ENCODE measurements around the gene HMGN1. TPM values are rescaled to one million over a fixed set of nuclear protein-coding genes. Genes with fewer than 3 reads are reported as not detected.

Gene HMGN1
- total and polyA plus RNA-seq, 2 experiments from 2014 or later, result 282 to 371 TPM

- no peaks in the 10 kb centered on the region for H4K20me1 ChIP-seq (ENCODE audit: insufficient read depth, poor library complexity, severe bottlenecking)
- H3K9me2 ChIP-seq (replicated peaks; ENCODE audit: insufficient read depth), result no peaks in the 10 kb centered on the region
- WGBS (ENCODE audit: low lambda C conversion rate, missing lambda C conversion rate), result 86% methylated on average over 7 of the region's 7 CpGs
- TF ChIP-seq, protein P1, sequence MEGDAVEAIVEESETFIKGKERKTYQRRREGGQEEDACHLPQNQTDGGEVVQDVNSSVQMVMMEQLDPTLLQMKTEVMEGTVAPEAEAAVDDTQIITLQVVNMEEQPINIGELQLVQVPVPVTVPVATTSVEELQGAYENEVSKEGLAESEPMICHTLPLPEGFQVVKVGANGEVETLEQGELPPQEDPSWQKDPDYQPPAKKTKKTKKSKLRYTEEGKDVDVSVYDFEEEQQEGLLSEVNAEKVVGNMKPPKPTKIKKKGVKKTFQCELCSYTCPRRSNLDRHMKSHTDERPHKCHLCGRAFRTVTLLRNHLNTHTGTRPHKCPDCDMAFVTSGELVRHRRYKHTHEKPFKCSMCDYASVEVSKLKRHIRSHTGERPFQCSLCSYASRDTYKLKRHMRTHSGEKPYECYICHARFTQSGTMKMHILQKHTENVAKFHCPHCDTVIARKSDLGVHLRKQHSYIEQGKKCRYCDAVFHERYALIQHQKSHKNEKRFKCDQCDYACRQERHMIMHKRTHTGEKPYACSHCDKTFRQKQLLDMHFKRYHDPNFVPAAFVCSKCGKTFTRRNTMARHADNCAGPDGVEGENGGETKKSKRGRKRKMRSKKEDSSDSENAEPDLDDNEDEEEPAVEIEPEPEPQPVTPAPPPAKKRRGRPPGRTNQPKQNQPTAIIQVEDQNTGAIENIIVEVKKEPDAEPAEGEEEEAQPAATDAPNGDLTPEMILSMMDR (IDR thresholded peaks at IDR 0.05; ENCODE audit: poor library complexity), result no peak
- TF ChIP-seq EZH2 (IDR thresholded peaks at IDR 0.05; ENCODE audit: borderline replicate concordance) (no peak), EZH2phosphoT487 (IDR thresholded peaks at IDR 0.05; ENCODE audit: low read depth, severe bottlenecking, unreplicated experiment) (no peak)
- no peak overlapping the region for H3K4me2 ChIP-seq
- H3K4me3 ChIP-seq, result no peak overlapping the region
- peaks cover under 1% of the 10 kb centered on the region for H3K4me1 ChIP-seq (ENCODE audit: insufficient read depth)
- no peak overlapping the region for H2AFZ ChIP-seq
- DNase-seq (ENCODE audit: low spot score), result no peak
- no peaks in the 10 kb centered on the region for H3K36me3 ChIP-seq (replicated peaks; ENCODE audit: insufficient read depth, low read depth)
- no peaks in the 10 kb centered on the region for H3K27me3 ChIP-seq
- H3K27ac ChIP-seq, result no peak overlapping the region
- H3K79me2 ChIP-seq, result no peaks in the 10 kb centered on the region
- no peaks in the 10 kb centered on the region for H3K9me3 ChIP-seq (ENCODE audit: low read depth)
These were observed 22.1 kb downstream of the HMGN1 start for GRCh38 chr21:39326607-39327307.

DNA sequence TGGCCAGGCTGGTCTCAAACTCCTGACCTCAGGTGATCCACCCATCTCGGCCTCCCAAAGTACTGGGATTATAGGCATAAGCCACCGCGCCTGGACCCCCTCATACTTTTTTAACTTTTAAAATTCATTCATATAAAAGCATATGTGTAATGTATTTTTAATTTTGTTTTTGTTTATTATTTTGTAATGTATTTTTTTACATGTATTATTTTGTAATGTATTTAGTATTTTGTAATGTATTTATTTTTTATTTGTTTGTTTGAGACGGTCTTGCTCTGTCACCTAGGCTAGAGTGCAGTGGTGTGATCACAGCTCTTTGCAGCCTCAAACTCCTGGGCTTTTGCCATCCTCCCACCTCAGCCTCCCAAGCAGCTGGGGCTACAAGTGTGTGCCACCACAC lies 23.4 kb downstream of the HMGN1 start:
- no peaks in the 10 kb centered on the region for H3K79me2 ChIP-seq
- H3K4me2 ChIP-seq, result no peak overlapping the region
- no peak overlapping the region for H2AFZ ChIP-seq
- no peak overlapping the region for H3K4me3 ChIP-seq
- no peaks in the 10 kb centered on the region for H4K20me1 ChIP-seq (ENCODE audit: insufficient read depth, poor library complexity, severe bottlenecking)
- no peaks in the 10 kb centered on the region for H3K36me3 ChIP-seq (replicated peaks; ENCODE audit: insufficient read depth, low read depth)
- no peak overlapping the region for H3K27ac ChIP-seq
- no peaks in the 10 kb centered on the region for H3K4me1 ChIP-seq (ENCODE audit: insufficient read depth)
- WGBS (ENCODE audit: low lambda C conversion rate, missing lambda C conversion rate), result 94% methylated on average over 4 of the region's 4 CpGs
- H3K9me3 ChIP-seq (ENCODE audit: low read depth), result no peaks in the 10 kb centered on the region
- no peak for DNase-seq (ENCODE audit: low spot score)
- no peaks in the 10 kb centered on the region for H3K9me2 ChIP-seq (replicated peaks; ENCODE audit: insufficient read depth)
- H3K27me3 ChIP-seq, result no peaks in the 10 kb centered on the region
- TF ChIP-seq EZH2 (IDR thresholded peaks at IDR 0.05; ENCODE audit: borderline replicate concordance), result no peak
- TF ChIP-seq, protein P1 (IDR thresholded peaks at IDR 0.05; ENCODE audit: poor library complexity), result no peak
- no peak for TF ChIP-seq EZH2phosphoT487 (IDR thresholded peaks at IDR 0.05; ENCODE audit: low read depth, severe bottlenecking, unreplicated experiment)

DNA sequence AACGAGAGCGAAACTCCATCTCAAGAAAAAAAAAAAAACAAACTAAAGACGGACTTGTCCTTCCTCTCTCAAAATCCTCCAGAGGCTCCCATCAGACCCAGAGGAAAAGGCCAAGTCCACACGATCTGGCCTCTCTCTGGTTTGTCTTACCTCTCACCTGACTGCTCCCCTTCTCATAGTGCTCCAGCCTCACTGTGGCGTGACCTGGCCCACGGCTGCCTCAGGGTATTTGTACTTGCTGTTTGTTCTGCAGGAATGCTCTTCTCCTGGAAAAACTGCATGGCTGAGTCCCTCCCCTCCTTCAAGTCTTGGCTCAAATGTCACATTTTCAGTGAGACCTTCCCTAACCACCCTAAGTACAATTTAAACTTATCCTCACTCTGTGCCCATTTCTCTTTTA lies 27.5 kb downstream of the HMGN1 start:
- Histone ChIP-seq H4K20me1 (ENCODE audit: insufficient read depth, poor library complexity, severe bottlenecking) (no peaks in the 10 kb centered on the region), H3K4me2 (no peak overlapping the region), H3K27ac (no peak overlapping the region), H2AFZ (no peak overlapping the region), H3K79me2 (no peaks in the 10 kb centered on the region), H3K4me3 (no peak overlapping the region), H3K27me3 (no peaks in the 10 kb centered on the region), H3K4me1 (ENCODE audit: insufficient read depth) (peaks cover 4% of the 10 kb centered on the region), H3K9me2 (replicated peaks; ENCODE audit: insufficient read depth) (no peaks in the 10 kb centered on the region), H3K36me3 (replicated peaks; ENCODE audit: insufficient read depth, low read depth) (no peaks in the 10 kb centered on the region), H3K9me3 (ENCODE audit: low read depth) (no peaks in the 10 kb centered on the region)
- 70% methylated on average over 6 of the region's 6 CpGs for WGBS (ENCODE audit: low lambda C conversion rate, missing lambda C conversion rate)
- no peak for TF ChIP-seq EZH2 (IDR thresholded peaks at IDR 0.05; ENCODE audit: borderline replicate concordance)
- TF ChIP-seq, protein P1 (IDR thresholded peaks at IDR 0.05; ENCODE audit: poor library complexity), result no peak
- no peak for TF ChIP-seq EZH2phosphoT487 (IDR thresholded peaks at IDR 0.05; ENCODE audit: low read depth, severe bottlenecking, unreplicated experiment)
- no peak for DNase-seq (ENCODE audit: low spot score)
